A673 (cell line): ENCODE results near the gene RITA1. TPM values are rescaled to one million over a fixed set of nuclear protein-coding genes. Genes with fewer than 3 reads are reported as not detected.
A peak's percentile ranks its signal among the peaks of the same experiment; 100 is the strongest.

Source experiments
- BruUV-seq: library from RNA; stranded (reverse); fragments of 400-500 nt; replicated peaks from 2 replicates; lab custom pipeline; 2021; lab: Mats Ljungman, UMichigan
- CTCF ChIA-PET: fragments of 300-600 bp; sonication (Branson Sonifier 250); formaldehyde crosslinking; loops from one replicate; lab custom pipeline; 2022; ENCODE audit warnings: antibody characterized with exemption; lab: Charles Lee
- POLR2A ChIA-PET: fragments of 300-600 bp; sonication (Branson Sonifier 250); formaldehyde crosslinking; loops from one replicate; lab custom pipeline; 2022; ENCODE audit warnings: antibody characterized with exemption; ENCODE audit not compliant: low non-redundant PET; lab: Charles Lee
- DNase-seq: peaks from one replicate; pipeline ENCODE4 v3.0.0-alpha.2; 2015; ENCODE audit warnings: low spot score
- H3K27ac ChIP-seq: fragments of 200-600 bp; sonication (generic); 2 replicates; pipeline ENCODE4 v1.5.1; 2016; ENCODE audit warnings: mixed run types, low read depth, mild to moderate bottlenecking, mixed read lengths, antibody characterized with exemption, low read length; ENCODE audit not compliant: poor library complexity, severe bottlenecking
- H3K27me3 ChIP-seq: fragments of 200-600 bp; sonication (generic); replicated peaks from 2 replicates; pipeline ENCODE4 v1.6.1; 2017; ENCODE audit warnings: mixed run types, low read depth, mild to moderate bottlenecking, mixed read lengths, antibody characterized with exemption, low read length; ENCODE audit not compliant: insufficient read depth, poor library complexity
- H3K36me3 ChIP-seq: fragments of 200-600 bp; sonication (generic); 2 replicates; pipeline ENCODE4 v1.6.1; 2016; ENCODE audit warnings: mixed run types, mild to moderate bottlenecking, mixed read lengths, antibody characterized with exemption, low read length; ENCODE audit not compliant: insufficient read depth, poor library complexity, severe bottlenecking
- H3K4me1 ChIP-seq: fragments of 200-600 bp; sonication (generic); 2 replicates; pipeline ENCODE4 v1.6.1; 2017; ENCODE audit warnings: mixed run types, mild to moderate bottlenecking, mixed read lengths, antibody characterized with exemption, low read length; ENCODE audit not compliant: insufficient read depth, poor library complexity, severe bottlenecking
- H3K4me3 ChIP-seq: fragments of 200-600 bp; sonication (generic); 2 replicates; pipeline ENCODE4 v1.5.1; 2016; ENCODE audit warnings: low read depth, mixed run types, mild to moderate bottlenecking, mixed read lengths, low read length; ENCODE audit not compliant: poor library complexity, severe bottlenecking
- H3K9me3 ChIP-seq: fragments of 200-600 bp; sonication (generic); 2 replicates; pipeline ENCODE4 v1.6.1; 2016; ENCODE audit warnings: mixed run types, low read depth, mild to moderate bottlenecking, mixed read lengths, antibody characterized with exemption, low read length; ENCODE audit not compliant: poor library complexity, severe bottlenecking
- EZH2 ChIP-seq: fragments of 200-600 bp; sonication (generic); IDR thresholded peaks from 2 replicates; pipeline ENCODE4 v1.6.1; 2017; ENCODE audit warnings: borderline replicate concordance, low read depth, mild to moderate bottlenecking, mixed read lengths, antibody characterized with exemption, low read length; ENCODE audit not compliant: poor library complexity, severe bottlenecking
- intact Hi-C: fragments of 100-400 bp; cut with micrococcal nuclease; formaldehyde crosslinking; loops from one replicate; pipeline ENCODE4 v1.10.0; 2022; ENCODE audit not compliant: unreplicated experiment
- total RNA-seq: library from RNA; stranded (reverse); gene quantifications from 2 replicates; pipeline ENCODE4 v1.2.3, GENCODE V29; 2021
- TF ChIP-seq, protein P1 (sequence below): fragments of 300-800, 200-600 bp; sonication (generic); conservative IDR thresholded peaks from 2 replicates; pipeline ENCODE4 v1.5.1; 2017; ENCODE audit warnings: low read depth, mild to moderate bottlenecking, antibody characterized with exemption, low read length, moderate library complexity, mixed read lengths

RITA1 gene
- total RNA-seq, 1 experiment from 2014 or later = 22.3 TPM

DNA sequence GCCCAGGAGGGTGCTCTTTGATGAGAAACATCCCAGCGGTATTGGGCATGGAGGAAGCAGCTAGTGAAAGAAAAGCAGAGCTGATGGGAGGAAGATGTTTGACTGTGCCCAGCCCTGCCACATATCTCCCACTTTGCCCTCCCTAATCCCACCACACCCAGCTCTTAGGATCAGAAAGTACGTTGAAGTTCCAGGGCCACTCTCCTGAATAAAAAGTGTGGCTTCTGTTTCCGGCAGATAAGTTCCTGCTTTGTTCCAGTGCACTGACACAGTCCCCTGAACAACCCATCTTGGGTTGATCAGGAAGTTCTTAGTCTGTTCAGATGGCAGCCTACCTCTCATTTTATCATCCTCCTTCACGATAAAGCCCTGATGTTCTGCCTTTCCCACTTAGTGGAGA lies 52.2 kb downstream of the RITA1 start:
- Histone ChIP-seq H3K4me1 (peaks cover 25% of the 10 kb centered on the region), H3K36me3 (no peaks in the 10 kb centered on the region), H3K9me3 (no peaks in the 10 kb centered on the region), H3K27ac (no peak overlapping the region), H3K27me3 (no peaks in the 10 kb centered on the region), H3K4me3 (no peak overlapping the region)
- intact Hi-C loops = loop anchor here (1.0 kb wide), 1 partner anchor 24 kb away; no protein-coding TSS in a partner anchor
- no peak for DNase-seq
- CTCF ChIA-PET = no interaction called here
- POLR2A ChIA-PET = no interaction called here
- TF ChIP-seq, protein P1, sequence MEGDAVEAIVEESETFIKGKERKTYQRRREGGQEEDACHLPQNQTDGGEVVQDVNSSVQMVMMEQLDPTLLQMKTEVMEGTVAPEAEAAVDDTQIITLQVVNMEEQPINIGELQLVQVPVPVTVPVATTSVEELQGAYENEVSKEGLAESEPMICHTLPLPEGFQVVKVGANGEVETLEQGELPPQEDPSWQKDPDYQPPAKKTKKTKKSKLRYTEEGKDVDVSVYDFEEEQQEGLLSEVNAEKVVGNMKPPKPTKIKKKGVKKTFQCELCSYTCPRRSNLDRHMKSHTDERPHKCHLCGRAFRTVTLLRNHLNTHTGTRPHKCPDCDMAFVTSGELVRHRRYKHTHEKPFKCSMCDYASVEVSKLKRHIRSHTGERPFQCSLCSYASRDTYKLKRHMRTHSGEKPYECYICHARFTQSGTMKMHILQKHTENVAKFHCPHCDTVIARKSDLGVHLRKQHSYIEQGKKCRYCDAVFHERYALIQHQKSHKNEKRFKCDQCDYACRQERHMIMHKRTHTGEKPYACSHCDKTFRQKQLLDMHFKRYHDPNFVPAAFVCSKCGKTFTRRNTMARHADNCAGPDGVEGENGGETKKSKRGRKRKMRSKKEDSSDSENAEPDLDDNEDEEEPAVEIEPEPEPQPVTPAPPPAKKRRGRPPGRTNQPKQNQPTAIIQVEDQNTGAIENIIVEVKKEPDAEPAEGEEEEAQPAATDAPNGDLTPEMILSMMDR = no peak
- TF ChIP-seq EZH2 = no peak
- BruUV-seq = no TSS peak

DNA sequence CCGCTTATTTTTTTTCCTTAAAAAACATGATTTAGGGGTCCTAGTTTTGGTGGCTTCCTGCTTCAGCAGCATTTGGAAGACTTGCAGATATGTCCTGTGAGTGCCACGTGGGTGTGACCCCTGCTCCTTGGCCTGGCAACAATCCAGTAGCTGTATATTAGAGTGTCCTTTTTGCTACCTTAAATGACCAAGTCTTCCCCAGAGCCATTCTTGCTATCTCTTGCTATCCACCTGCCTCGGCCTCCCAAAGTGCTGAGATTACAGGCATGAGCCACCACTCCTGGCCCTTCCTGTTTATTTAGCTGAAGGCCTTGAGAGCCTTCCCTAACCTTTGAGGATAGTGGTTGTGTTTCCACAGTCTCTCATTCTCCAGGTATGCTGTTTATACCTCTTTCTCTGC lies 52.8 kb downstream of the RITA1 start:
- BruUV-seq = no TSS peak
- no peak for TF ChIP-seq EZH2
- TF ChIP-seq, protein P1 = no peak
- Histone ChIP-seq H3K4me3 (no peak overlapping the region), H3K27ac (no peak overlapping the region), H3K9me3 (no peaks in the 10 kb centered on the region), H3K4me1 (peaks cover 19% of the 10 kb centered on the region), H3K36me3 (no peaks in the 10 kb centered on the region), H3K27me3 (no peaks in the 10 kb centered on the region)
- ChIA-PET POLR2A (no interaction called here), CTCF (no interaction called here)
- no peak for DNase-seq
- intact Hi-C loops = loop anchor here (1.0 kb wide), 1 partner anchor 23 kb away; no protein-coding TSS in a partner anchor

DNA sequence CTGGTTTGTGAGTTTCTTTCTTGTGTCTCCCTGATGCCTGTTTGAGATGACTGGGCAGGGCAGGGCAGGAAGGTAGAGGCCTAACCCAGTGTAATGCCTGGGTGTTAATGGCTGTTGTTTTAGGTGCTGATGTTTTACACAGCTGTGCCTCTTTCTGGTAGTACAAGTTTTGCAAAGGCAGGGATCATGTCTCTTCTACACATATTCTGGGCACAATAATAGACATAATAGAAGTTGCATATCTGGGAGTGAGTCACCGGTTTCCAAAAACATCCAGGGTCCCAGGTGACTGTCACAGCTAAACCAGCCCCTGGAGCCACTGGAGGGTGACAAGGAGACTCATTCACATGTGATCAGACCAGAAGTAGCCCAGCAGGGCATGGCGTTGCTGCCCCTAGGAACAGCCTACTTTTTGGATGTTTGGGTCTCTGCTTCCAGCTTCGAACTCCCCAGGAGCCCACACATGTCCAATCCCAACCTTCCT lies 53.8 kb downstream of the RITA1 start:
- Histone ChIP-seq H3K36me3 (no peaks in the 10 kb centered on the region), H3K9me3 (no peaks in the 10 kb centered on the region), H3K4me1 (peaks cover 24% of the 10 kb centered on the region), H3K27ac (peak overlapping the region; percentile 15), H3K4me3 (no peak overlapping the region), H3K27me3 (no peaks in the 10 kb centered on the region)
- intact Hi-C loops = no loop called here
- CTCF ChIA-PET = no interaction called here
- no TSS peak for BruUV-seq
- TF ChIP-seq EZH2 = no peak
- TF ChIP-seq, protein P1 = no peak
- POLR2A ChIA-PET = no interaction called here
- DNase-seq = no peak
